Measurements from ENCODE around the gene TTC9C. TPM values are rescaled to one million over a fixed set of nuclear protein-coding genes. Genes with fewer than 3 reads are reported as not detected.

The TTC9C gene
- total and polyA plus RNA-seq, 11 donors, result 7.4 to 23.5 (median 13.9) TPM

DNA sequence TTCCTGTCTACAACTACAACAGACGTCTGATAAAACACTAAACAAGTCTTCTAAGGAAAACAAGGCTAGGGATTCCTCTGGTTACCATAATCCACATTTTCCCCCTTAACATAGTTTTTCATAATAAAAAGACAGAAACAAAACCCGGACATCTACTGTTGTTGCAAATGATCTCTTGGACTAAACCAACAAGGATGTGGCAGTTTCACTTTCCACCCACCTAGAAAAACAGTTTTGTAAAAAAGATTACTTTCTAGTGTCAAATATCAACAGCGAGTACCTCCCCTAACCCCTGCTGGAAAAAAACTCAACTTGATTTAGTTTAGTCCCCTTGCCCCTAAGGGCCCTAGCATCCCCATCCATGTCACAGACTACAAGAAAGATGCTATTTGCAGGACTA lies 15.4 kb upstream of the TTC9C start:
- Histone ChIP-seq H3K36me3 (peaks cover 9 to 78% (median 75%) of the 10 kb centered on the region in 9 donors), H3K27me3 (no peaks in the 10 kb centered on the region), H3K27ac (peak overlapping the region in 11 of 12 donors; percentile 32 to 80 (median 62)), H3K4me1 (peaks cover 0 to 48% (median 31%) of the 10 kb centered on the region in 12 donors), H3K9me3 (no peaks in the 10 kb centered on the region), H3K4me3 (no peak overlapping the region)
- ATAC-seq (no peak), DNase-seq (no peak)
- intact Hi-C loops (cut with DNase I), result no loop called here
- WGBS, 4 donors, result 57 to 79% (median 65%) methylated on average over 3 of the region's 3 CpGs
- TF ChIP-seq, protein P1, sequence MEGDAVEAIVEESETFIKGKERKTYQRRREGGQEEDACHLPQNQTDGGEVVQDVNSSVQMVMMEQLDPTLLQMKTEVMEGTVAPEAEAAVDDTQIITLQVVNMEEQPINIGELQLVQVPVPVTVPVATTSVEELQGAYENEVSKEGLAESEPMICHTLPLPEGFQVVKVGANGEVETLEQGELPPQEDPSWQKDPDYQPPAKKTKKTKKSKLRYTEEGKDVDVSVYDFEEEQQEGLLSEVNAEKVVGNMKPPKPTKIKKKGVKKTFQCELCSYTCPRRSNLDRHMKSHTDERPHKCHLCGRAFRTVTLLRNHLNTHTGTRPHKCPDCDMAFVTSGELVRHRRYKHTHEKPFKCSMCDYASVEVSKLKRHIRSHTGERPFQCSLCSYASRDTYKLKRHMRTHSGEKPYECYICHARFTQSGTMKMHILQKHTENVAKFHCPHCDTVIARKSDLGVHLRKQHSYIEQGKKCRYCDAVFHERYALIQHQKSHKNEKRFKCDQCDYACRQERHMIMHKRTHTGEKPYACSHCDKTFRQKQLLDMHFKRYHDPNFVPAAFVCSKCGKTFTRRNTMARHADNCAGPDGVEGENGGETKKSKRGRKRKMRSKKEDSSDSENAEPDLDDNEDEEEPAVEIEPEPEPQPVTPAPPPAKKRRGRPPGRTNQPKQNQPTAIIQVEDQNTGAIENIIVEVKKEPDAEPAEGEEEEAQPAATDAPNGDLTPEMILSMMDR (IDR thresholded peaks at IDR 0.05), result no peak
- TF ChIP-seq POLR2A (IDR thresholded peaks at IDR 0.05), result no peak

DNA sequence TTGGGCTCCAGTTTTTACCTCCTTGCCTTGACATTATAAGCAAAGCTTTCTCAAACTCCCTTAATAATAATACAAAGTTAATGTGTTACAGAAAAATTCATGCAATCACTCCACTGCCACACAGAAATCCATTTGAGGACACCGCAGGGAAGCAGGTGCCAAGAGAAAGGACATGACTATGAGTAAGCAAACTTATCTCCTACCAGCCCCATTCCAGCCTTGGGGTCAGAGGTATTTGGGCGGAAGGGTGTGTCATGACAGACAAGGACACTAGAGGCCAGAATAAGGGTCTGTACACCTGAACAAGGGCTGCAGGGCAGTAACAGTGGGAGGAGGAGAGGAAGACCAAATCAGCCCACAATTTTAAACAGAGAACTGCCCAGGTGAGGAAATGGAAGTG lies 14.9 kb upstream of the TTC9C start:
- H3K36me3 ChIP-seq, result peaks cover 9 to 83% (median 80%) of the 10 kb centered on the region in 9 donors
- peak overlapping the region; percentile 1 to 80 (median 62) for H3K27ac ChIP-seq
- intact Hi-C loops (cut with DNase I), result no loop called here
- peaks cover 0 to 44% (median 28%) of the 10 kb centered on the region in 12 donors for H3K4me1 ChIP-seq
- no peak for TF ChIP-seq POLR2A (IDR thresholded peaks at IDR 0.05)
- TF ChIP-seq, protein P1 (IDR thresholded peaks at IDR 0.05), result no peak
- whole genome bisulfite sequencing, 4 donors, result 52 to 64% (median 59%) methylated on average over 2 of the region's 2 CpGs
- no peaks in the 10 kb centered on the region for H3K27me3 ChIP-seq
- ATAC-seq, result no peak
- no peaks in the 10 kb centered on the region for H3K9me3 ChIP-seq
- H3K4me3 ChIP-seq, result no peak overlapping the region
- peak in 1 of 5 donors; percentile 35 for DNase-seq

DNA sequence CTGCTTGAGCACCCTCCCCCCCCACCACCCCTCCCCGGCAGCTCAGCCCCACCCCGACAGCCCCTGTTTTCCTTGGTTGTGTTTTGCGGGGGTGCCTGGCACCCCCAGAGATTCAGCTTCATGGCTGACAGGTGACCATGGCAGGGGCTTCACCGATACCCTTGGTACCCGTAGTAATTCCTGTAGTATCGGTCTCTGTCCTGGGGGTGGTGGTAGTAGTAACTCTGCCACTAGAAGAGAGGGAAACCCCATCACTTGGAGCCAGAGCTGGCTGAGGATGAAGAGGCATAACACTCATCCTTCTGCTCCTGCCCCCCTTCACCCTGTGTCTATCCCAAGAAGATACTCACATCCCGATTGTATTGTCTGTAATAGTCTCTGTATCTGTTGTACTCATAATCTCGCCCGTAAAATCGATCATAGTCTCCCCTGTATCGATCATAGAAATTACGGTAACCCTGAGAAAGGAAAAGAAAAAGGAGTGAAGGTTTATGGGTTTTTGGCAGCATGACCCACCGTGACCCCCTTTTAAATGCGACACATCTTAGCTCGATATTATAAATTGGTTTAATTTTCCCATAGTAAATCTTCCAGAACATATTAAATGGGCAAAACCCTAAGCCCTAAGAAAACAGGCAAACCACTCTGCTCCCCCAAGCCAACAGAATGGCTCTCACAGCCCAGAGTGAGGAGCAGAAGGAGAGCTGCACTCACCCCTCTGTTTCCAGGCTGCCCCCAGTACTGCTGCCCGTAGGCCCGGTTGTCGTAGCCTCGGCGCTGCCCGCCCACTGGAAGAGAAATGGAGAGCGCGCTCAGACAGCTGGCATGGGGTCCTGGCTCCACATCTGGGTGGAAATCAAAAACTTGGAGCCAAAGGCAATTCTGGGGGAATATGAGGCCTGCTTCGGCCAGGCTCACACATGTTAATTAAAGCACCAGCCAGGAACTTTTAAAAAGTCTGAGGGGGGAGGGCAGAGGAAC lies 12.8 kb upstream of the TTC9C start:
- no peak for ATAC-seq

DNA sequence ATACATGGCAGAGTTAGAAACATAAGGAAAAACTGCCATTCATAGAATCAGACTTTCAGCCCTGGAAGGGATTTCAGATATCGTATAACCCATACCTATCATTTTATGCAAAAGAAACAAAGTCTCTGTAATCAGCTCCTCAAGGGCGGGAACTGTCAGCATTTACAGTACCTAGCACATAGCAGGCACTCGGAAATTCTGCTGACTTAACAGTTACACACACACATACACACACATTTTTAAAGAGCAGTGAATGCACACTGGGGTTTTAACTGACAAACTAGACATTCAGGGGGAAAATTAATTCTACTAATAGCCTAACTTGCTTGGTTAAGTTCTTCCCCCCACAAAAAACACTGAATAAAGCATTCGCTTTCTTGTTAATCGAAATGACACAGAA lies 12.1 kb upstream of the TTC9C start:
- Histone ChIP-seq H3K27me3 (no peaks in the 10 kb centered on the region), H3K4me1 (peaks cover 0 to 26% (median 11%) of the 10 kb centered on the region in 12 donors), H3K9me3 (no peaks in the 10 kb centered on the region), H3K36me3 (peaks cover 13 to 100% (median 98%) of the 10 kb centered on the region in 9 donors), H3K4me3 (no peak overlapping the region), H3K27ac (no peak overlapping the region)
- no peak for TF ChIP-seq POLR2A (IDR thresholded peaks at IDR 0.05)
- TF ChIP-seq, protein P1 (IDR thresholded peaks at IDR 0.05), result no peak
- WGBS, 4 donors, result 87 to 91% (median 90%) methylated on average over 5 of the region's 5 CpGs
- DNase-seq, result no peak
- intact Hi-C loops (cut with DNase I), result no loop called here
- no peak for ATAC-seq

More for the DNA sequence above, 12.8 kb upstream of the TTC9C start:
- 90 to 93% (median 91%) methylated on average over 24 of the region's 24 CpGs for WGBS, 4 donors
- TF ChIP-seq POLR2A (IDR thresholded peaks at IDR 0.05), result no peak
- TF ChIP-seq, protein P1 (IDR thresholded peaks at IDR 0.05), result no peak
- intact Hi-C loops (cut with DNase I), result no loop called here
- no peaks in the 10 kb centered on the region for H3K27me3 ChIP-seq
- H3K36me3 ChIP-seq, result peaks cover 13 to 100% (median 98%) of the 10 kb centered on the region in 9 donors
- no peak overlapping the region for H3K4me3 ChIP-seq
- peaks cover 0 to 28% (median 14%) of the 10 kb centered on the region in 12 donors for H3K4me1 ChIP-seq
- H3K9me3 ChIP-seq, result no peaks in the 10 kb centered on the region
- no peak overlapping the region for H3K27ac ChIP-seq
- no peak for DNase-seq
